Activated naive CD8-positive, alpha-beta T cell treated with anti-CD3 and anti-CD28 coated beads, Interleukin-2, amount 50 U/mL, for 16 hours (primary cell): ENCODE results near the gene DNAJB8.

Experiments used
- DNase-seq: peaks from one replicate; pipeline ENCODE4 v3.0.0-alpha.2; 2020; ENCODE audit warnings: low read depth, low spot score

The DNAJB8 gene

DNA sequence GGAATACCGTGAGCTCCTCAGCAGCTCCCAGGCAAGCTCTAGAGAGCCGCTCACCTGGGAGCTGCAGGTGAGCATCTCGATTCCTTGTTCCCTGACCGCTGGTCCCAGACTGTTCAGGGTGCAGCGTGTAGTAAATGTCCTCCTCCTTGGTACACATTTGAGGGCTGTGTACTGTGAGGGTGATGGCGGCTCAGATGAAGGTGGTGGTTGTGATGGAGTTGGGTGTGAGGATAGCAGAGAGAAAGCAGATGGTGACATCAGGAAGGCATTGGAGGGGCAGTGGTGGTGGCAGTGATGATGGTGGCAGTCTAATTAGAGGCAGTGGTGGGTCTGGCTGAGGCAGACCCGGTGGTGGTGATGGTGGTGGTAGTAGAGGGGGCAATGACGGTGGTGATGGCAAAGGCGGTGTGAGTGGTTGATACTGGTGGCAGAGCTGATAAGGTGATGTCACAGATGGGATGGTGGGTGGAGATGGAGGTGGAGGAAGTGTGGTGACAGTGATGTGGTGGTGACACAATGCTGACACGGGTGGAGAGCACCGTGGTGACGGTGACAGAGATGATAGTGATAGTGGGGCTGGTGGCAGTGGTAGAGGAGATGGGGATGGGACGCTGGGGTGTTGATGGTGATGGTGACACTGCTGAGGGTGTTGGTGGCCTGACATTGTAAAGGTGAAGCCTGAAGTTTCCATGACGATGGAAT lies at the start of gene DNAJB8:
TSS of gene DNAJB8 (minus strand) at position 51 of the 702 bp plus-strand sequence. CDS start 3,645 bp downstream, outside the sequence.
- no peak for DNase-seq

DNA sequence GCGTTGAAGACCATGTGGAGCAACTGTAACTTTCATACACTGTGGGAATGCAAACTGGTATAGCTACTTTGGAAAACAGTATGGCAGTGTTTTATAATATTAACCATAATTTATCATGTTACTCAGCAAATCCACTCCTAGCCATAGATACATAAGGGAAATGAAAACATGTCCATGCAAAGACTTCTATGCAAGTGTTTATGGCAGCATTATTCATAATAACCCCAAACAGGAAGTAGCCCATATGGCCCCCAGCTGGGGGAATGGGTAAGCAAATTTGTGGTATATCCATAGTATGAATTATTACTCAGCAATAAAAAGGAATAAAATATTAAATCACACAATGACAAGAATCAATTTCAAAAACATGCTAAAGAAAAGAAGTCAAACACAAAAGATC lies 49.3 kb upstream of the DNAJB8 start:
- DNase-seq: no peak

DNA sequence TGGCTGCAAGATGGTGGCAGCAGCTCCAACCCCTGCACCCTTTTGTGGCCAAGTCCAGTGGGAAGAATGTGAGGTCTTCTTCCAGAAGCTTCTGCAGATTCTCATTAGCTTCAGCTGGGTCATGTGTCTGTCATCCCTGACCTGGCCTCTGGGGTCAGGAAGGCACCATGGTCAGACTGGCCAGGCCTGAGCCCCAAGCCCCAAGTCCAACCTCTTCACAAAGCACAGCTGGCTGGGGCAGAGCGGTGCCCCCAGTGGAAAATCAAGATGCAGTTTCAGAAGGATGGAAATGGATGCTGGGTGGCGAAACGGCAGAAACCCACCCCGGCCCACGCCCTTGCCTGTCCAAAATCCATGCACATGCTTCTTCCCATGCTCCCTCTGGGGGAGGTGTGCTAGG lies 42.2 kb upstream of the DNAJB8 start:
- no peak for DNase-seq

- no peak for DNase-seq
Observed at GRCh38 chr3:128506754-128507153, 40.1 kb upstream of the DNAJB8 start.

- no peak for DNase-seq
Observed at GRCh38 chr3:128505771-128506170, 39.1 kb upstream of the DNAJB8 start.

GRCh38 chr3:128504963-128505730 lies 38.5 kb upstream of the DNAJB8 start:
- DNase-seq: no peak

- no peak for DNase-seq
Observed at GRCh38 chr3:128504533-128504915, 37.8 kb upstream of the DNAJB8 start.

DNA sequence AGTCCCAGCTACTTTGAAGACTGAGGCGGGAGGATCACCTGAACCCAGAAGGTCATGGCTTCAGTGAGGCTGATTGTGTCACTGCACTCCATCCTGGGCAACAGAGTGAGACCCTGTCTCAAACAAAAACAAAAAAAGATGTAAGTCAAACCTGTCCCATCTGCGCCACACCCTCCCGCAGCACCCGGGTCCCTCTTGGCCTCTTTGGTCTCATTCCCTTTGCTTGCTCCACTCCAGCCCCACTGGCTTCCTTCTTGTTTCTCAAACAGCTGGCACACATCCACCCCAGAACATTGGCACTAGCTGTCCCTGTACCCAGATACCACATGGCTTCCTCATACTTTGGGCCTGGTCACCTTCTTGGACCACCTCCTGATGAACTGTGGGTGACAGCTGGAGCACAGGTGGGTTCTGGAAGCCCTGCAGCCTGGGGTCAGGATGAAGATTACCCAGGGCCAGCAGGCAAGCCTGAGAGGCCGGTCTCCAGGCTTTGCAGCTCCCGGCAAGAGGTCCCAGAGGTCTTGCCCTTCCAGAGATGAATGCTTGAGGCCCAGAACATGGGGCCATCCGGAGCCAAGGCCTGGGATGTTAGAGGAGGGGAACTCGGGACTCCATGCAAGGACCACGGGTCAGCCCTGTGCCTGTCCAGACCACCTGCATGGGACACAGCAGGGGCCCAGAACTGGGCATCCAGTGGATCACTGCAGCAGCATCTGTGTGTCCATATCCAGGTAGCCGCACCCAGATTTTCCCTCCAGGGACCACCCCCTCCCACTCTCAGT lies 37.3 kb upstream of the DNAJB8 start:
- DNase-seq: no peak

GRCh38 chr3:128503164-128503651 lies 36.5 kb upstream of the DNAJB8 start:
- DNase-seq: no peak

DNA sequence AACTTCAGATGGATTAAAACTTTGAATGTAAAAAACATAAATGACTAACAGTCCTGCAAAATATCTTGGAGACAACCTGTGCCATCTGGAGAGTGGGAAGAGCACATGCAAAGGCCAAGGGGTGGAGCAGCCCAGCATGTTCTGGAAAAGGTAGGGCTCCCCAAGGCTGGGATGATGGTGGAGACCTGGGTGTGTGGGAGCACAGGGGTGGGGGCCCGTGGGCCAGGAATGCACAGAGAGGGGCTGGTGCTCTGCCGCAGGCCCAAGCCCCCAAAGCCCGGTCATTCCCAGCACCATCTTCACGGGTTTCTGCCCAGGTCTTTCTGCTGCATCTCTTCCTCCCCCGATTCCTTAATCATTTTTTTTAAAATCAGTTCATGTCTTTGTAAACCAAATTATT lies 36.0 kb upstream of the DNAJB8 start:
- DNase-seq: no peak

GRCh38 chr3:128501431-128501830 lies 34.7 kb upstream of the DNAJB8 start:
- DNase-seq: no peak

GRCh38 chr3:128500556-128500955 lies 33.9 kb upstream of the DNAJB8 start:
- DNase-seq: no peak

GRCh38 chr3:128499724-128500275 lies 33.1 kb upstream of the DNAJB8 start:
- DNase-seq: no peak

DNA sequence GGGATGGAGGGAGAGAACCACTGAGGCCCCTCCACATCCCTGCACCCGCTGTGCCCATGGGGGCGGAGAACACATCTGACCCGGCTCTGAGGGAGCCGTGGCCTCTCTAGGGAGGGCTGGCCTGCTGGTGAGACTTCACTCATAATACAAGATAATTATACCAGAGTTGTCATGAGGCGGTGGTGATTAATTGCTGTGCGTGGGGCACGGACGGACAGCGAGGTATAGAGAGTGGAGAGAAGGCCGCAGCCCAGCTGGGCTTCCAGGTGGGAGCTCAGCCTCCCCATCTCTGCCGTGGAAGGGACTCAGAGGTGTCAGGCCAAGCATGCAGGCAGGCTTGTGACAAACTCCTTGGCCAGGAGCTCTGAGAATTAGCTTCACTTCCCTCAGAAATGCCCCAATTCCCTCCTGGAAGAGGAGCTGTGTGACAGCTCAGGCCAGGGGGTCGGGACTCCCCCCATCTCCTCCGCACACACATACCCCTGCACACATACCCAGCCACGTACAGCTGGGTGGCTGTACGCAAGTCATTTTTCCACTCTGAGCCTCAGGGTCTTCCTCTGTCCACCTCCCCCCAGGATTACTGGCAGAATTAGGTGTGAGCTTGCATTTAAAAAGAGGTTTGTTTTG lies 32.3 kb upstream of the DNAJB8 start:
- DNase-seq: no peak

DNA sequence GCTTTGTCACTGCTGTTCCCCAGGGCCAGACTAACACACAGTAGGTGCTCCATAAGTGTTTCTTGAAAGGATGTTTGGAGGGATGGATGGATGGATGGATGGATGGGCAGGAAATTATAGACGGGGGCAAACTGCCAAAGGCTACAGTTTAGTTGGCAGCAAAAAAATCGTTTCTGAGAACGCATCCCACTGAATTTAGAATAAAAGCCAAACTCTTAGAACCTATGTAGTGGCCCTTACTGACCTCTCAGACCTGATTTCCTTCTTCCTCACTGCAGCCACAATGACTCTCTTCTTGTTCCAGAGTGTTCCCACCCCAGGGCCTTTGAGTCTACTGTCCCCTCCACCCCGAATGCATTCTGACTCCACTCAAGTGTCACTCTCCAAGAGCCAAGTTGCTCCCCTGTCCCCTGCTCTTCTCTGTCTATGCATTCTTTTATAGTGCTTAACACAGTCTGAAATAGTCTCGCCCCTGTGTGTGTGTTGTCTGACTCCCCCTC lies 31.5 kb upstream of the DNAJB8 start:
- no peak for DNase-seq

- peak; percentile 40 for DNase-seq
Observed at GRCh38 chr3:128497305-128498126, 30.8 kb upstream of the DNAJB8 start.

GRCh38 chr3:128496602-128497304 lies 30.1 kb upstream of the DNAJB8 start:
- DNase-seq: no peak

GRCh38 chr3:128496019-128496601 lies 29.4 kb upstream of the DNAJB8 start:
- DNase-seq: no peak

GRCh38 chr3:128495435-128495970 lies 28.8 kb upstream of the DNAJB8 start:
- no peak for DNase-seq
